CD4-positive, alpha-beta T cell treated with Interleukin-12 subunit alpha and Interleukin-12 subunit beta, for 1 hour (primary cell): Measurements from ENCODE around the gene NUP98.

Experiments
- DNase-seq: peaks from one replicate; pipeline ENCODE4 v3.0.0-alpha.2; 2020

NUP98 gene

DNA sequence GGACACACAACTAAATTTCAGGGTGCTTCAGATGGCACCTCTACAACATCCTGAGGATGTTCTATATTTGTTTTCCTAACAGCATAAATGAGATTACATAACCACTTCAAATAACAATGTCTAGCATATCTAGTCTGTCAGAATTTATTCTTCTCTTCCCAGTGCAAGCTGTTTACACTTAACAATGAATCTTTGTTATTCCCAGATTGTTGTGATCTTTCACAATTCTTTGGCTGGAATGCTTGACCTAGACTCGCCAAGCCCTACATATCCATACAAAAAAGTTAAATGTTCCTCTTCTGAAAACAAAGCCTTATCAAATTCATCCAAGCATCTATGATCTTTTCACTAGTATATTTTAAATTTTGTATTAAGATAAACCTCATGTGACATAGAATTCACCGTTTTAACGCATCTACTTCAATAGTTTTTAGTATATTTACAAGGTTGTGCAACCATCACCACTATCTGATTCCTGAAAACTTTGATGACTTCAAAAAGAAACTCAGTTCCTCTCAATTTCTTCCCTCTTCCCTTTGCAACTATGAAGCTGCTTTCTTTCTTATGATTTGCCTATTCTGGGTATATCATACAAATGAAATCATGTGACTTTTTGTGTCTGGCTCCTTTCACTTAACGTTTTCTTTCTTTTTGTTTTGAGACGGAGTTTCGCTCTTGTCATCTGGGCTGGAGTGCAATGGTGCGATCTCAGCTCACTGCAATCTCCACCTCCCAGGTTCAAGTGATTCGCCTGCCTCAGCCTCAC lies 64.5 kb downstream of the NUP98 start:
- no peak for DNase-seq

DNA sequence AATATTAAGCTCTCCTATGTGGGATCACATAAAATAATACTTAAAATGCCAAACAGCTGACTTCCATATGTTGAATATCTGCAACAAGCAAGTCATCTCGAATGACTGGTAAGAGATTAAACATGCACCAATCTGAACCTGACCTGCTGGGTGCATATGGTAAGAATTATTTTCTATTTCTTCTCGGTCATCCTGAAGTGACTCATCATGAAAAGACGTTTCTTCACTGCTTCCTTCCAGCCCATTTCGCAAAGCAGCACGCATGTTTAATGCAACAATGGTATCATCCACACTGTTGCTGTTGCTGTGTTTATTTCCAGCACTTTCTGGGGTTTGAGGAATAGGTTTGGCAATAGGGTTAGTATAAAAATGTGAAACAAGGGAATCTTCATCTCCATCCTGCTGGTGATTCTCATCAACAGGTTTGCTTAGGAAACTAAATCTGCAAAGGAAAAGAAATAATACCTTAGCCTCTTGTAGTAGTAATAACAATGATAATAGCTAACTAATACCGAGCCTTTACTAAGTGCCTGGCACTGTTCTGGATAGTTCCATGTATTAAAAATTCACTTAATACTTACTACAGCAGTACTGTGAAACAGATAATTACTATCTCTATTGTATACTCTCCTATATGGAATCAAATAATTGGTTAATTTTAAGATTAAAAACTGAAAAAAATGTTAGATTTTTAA lies 74.2 kb downstream of the NUP98 start:
- no peak for DNase-seq

DNA sequence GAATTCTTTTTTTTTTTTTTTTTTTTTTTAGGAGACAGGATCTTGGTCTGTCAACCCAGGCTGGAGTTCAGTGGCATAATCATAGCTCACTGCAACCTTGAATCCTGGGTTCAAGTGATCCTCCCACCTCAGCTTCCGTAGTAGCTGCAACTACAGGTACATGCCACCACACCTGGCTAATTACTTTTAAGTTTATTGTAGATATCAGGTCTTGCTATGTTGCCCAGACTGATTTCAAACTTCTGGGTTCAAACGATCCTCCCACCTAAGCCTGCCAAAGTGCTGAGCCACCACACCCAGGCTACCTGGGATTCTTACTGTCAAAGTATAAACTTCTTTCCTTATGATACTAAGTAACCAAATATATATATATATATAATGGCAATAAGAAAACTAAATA lies 75.3 kb downstream of the NUP98 start:
- DNase-seq, result no peak

DNA sequence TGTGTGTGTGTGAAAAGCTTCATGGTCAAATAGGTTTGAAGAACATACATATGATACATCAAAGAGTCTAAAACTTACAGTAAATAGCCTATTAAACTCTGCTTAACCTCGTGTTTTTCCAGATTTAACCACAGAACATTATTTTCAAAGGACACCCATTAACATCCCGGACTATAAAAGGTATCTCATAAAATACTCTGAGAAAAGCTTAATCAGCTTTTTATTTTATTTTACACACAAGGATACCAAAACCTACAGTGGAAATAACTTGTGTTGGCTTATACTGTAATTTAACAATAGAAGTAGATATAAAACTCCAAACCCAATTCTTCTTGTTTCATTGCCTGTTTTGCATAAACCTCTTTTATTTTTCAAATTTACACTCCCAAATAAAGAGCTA lies 76.4 kb downstream of the NUP98 start:
- DNase-seq, result no peak

DNA sequence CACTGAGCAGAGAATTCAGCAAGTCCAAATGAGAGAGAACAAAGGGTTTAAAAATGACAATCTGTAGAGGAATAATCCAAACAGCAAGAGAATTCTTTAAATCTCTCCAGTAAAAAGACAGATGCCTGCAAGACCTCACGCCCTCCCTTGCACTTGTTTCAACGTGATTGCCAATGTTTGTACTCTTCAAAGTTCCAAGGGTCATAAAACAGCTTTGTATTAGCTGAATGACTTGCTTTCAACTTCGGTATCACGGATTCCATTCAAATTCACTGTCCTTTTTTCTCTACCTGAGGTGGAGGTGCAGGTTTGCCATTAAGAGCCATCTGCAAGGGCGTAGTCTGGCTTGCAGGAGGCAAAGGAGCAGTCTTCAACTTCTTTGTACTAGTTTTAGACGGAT lies 85.1 kb downstream of the NUP98 start:
- DNase-seq, result no peak

DNA sequence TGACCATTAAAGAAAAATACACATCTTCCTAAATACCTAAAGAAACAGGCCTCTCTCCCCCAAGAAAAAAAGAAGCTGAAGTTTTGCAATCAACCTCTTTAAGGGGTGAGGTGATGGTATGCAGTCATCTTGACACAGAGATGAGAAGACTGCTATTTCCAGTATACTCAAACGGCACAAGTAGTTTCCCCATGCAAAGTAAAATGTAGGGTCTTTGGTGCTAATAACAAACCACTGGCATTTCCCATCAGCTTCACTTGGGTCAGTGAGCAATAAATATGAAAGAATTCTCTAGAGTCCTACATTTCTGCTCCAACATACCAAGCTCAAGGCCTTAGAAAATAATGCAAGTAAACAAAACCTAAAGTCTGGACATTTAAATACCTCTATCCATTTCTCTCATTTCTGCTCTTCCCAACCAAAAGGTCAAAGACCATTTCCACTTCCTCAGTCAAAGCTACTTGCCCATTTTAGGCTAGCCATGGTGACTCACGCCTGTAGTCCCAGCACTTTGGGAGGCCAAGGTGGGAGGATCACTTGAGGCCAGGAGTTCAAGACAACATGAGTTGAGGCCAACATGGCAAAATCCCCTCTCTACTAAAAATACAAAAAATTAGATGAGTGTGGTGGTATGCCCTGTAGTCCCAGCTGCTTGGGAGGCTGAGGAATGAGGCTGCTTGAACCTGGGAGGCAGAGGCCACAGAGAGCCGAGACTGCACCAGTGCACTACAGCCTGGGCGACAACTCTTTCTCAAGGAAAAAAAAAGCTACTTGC lies 86.7 kb downstream of the NUP98 start:
- DNase-seq, result no peak

DNA sequence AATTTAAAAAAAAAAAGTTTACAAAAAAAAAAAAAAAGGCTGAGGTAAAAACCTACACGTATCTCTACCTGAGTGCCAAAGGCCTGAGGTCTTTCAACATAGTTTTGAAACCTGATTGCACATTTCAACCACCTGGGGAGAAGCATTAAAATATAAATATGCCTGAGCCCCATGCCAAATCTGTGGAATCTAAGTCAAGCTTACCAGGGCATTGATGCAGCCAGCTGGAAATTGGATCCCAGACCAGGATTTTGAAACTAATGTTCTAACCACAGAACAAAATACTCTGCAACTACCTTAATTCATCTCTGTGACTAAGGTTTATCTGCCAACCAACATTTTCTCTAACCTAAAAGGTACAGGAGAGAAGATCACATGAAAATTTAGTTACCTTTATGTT lies 87.4 kb downstream of the NUP98 start:
- DNase-seq, result no peak

DNA sequence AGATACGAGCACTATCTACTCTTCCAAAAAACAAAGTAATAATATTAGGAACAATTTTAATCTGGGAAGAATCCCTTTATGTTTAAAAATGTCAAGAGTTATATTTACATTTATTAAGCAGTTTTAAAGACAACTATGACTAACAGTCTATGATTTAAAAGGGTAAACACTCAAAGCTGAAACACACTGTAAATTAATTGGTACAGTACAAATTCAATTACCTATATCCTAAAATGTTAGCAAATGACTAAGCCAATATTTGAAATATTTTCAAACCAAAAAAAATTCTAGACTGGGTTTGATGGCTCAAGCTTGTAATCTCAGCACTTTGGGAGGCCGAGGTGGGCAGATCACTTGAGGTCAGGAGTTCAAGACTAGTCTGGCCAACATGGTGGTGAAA lies 90.2 kb downstream of the NUP98 start:
- no peak for DNase-seq

DNA sequence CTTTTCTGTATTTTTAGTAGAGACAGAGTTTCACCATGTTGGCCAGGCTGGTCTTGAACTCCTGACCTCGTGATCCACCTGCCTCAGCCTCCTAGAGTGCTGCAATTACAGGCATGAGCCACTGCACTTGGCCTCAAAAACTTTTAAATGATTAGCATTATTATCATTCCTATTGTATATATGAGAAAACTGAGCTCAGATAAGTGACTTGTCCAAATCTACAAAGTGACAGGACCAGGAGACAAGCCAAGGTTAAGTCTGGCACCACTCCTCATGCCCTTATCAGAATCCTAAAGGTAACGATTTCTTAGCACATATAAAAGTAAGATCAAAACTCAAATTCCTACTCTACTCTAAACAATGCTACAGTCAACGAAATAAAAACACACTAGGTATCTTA lies 94.0 kb downstream of the NUP98 start:
- no peak for DNase-seq

DNA sequence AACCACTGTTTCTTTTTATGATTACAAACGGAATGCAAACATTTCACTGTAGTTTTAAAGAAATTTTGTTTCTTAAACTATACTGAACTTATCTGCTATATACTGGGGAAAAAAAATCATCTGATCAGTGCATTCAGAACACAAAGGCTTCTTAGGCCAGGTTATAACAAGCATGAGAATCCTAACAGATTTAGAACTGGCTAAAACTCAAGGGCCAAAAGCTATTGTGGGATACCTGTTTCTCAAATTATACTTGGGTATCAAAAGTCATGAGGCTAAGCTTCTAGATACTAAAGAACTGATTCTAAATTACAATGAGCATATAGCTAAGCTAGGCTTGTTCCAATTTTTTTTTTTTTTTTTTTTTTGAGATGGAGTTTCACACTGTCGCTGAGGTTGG lies 96.4 kb downstream of the NUP98 start:
- DNase-seq, result no peak

DNA sequence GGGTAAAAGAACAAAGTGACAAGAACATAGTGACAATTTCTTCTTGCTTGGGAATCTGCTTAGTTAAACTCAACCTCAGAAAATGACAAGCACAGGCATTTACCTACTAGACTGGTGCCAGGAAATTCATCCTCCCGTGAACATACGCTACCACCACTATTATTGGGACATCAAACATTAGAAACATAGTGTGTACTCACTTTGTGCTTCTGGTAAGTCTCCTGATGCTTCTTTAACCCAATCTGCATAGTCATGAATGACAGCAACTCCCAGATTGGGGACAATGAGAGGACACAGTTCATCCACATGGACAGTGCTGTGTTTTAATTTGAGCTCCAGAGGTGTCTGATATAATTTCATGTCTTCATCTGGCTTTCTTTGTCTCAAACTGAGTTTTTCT lies 96.9 kb downstream of the NUP98 start:
- DNase-seq, result no peak

DNA sequence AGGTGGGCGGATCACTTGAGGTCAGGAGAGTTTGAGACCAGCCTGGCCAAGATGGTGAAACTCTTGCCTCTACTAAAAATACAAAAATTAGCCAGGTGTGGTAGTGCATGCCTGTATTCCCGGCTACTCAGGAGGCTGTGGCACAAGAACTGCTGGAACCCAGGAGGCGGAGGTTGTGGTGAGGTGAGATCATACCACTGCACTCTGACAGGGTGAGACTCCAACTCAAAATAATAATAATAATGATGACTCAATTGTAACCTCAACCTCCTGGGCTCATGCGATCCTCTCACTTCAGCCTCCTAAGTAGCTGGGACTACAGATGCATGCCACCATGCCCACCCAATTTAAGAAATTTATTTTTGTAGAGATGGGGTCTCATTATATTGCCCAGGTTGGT lies 110.6 kb downstream of the NUP98 start:
- no peak for DNase-seq

DNA sequence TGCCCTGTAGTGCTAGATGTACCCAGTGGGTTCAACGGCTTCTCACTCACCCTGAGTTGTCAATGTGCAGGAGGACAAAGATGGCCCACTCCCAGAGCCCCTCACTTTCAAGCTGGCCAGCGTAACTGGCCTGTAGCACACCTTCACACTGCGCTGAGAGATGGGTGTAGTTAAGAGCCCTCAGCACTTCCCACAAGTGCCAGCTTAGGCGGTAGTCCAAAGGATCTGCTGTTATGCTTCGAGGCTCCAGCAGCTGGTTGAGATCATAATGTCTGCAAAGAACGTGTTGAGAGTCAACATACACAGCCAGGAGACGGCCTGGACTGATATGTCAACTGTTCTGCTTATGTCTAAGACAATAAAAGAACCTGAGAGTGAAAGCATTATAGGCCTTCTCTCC lies 111.4 kb downstream of the NUP98 start:
- no peak for DNase-seq

DNA sequence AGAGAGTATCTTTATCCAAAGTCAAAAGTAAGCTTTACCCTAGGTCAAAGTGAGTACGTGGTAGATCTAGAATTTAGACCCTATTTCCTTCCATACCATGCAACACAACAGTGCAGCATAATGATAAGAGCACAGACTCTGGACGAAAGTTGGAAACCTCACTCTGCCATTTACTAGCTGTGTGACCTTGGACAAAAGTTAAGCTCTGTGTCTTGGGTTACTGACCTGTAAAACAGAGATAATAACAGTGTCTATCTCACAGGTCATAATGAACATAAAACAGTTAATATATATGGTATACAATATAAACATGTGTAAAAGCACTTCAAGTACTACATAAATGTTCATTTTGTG lies 112.6 kb downstream of the NUP98 start:
- DNase-seq, result no peak

DNA sequence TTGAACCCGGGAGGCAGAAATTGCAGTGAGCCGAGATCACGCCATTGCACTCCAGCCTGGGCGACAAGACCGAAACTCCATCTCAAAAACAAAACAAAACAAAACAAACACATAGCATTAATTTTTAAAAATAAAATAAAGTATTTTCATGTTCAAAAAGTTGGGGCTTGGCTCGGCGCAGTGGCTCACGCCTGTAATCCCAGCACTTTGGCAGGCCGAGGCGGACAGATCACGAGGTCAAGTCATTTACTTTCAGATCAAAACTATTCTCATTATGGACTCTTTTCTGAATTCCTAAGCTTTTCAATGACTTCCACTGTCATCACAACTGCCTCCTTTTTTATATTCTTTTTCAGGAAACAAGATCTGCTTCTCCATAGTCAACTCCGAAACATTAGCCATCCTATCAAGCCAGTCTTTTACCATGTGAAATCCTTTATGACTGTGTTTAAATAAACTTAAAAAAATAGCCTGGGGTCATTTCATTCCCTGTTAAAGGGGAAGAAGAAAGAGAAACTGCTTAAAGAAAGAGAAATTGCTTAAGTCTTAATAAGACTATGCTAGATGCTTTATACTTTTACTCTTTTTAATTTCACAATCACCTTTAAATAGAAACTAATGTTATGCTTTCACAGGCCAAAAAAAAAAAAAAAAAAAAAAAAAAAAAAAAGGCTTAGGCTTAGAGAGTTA lies 113.1 kb downstream of the NUP98 start:
- DNase-seq, result no peak

DNA sequence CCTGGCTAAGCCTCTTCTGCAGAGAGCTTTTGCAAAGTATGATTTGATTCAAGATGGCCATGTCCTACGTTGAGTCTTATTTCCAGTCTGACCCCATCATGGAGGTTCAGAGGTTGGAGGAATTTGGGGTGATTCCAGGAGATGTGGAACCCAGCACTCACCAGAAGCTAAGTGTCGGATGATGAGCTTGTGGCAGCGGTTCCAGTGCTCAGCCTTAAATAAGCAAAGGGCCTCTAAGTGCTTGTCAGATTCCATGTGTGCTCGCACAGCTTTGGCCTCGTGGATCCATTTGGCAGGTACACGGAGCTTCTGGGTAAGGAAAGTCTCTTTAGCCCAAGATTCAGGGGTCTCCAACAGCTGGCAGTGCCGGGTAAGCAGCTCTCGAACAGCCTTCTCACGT lies 114.3 kb downstream of the NUP98 start:
- DNase-seq, result no peak

DNA sequence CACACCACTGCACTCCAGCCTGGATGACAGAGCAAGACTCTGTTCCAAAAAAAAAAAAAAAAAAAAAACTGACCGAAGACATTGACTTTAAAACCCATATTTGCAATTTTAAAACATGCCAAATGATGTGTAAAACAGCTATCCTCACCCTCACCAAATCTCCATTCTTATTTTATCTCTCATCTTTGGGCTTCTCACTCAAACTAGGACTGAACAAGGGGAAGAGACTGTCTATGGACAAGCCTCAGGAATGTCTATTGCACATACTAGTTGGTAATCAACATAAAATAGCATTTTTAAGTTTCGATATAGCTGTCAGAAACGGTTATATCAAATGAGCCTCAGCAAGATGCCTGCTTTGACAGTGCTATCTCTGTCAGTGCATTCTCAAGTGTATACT lies 118.3 kb downstream of the NUP98 start:
- no peak for DNase-seq

DNA sequence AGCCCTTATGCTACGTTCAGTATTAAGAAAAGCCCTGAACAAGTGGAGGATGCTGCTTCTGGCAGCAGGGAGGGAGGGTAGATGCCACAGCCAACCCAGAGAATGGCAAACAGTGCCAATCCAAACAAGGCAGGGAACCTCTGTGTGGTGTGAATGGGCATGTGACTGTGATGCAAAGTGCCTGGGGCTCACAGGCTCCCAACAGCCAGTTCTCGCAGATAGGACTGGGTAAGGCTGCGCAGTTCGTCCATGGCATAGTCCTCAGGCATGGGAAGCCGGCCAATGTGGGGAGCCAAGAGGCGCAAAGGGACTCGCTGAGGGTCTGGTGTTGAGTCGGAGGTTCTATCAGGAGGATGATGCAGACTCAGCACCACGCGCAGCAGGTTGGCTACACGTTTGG lies 121.4 kb downstream of the NUP98 start:
- DNase-seq, result no peak

DNA sequence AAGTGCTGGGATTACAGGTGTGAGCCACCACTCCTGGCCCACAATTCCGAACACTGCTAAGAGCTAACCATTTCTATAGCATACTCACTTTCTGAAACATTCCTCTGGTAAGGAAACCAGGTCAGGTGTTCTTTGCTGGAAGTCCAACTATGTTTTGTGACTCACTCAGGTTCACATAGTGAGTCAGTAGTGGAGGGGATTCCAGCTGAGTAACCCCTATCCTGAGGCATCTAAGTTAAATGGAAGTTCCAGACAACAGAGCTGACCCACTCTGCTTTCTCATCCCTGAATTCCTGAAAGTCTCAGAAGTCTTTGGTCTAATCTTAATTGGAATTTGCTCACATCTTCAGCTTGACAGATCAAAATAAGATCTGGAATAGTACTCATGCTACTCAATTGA lies 123.2 kb downstream of the NUP98 start:
- no peak for DNase-seq

DNA sequence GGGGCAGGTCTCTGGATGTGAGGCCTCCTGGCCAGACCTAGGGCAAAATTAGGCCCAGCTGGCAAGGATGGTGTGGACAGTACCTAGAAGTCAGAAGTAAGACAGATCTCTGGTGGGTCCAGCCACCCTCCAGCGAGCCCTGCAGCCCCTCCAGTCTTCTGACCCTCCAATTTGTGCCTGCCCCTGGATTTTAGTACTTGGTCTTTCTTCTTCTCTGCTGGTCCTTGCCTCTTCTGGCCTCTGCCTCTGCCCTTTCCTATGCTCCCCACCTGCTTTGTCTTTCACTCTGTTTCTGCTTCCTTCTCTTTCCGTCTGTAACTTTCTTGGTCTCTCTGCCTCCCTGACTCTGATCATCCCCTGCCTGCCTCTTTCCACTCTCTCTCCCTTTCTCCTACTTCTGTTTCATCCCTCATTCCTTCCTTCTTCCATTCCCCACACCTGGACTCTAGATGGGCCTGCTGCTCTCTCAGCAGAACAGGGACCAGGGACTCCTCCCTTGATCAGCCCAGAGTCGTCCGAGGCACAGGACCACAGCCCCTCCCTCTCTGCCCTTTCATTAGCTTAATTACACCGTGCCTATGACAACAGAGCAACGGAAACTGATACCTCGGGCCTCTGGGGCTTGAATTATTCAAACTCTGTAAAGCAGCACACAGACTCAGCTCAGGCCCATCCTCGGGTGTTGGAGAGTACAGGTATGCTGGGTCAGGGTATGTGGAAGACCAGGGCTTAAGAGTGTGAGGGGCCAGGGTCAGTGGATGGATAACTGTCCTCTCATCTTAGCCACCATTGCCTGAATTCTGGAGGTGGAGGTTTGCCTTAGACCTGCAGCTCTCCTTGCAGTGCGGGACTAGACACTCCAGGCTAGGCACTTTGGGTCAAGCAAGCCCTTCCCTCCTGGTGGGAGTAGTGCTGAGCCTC lies 125.8 kb downstream of the NUP98 start, which contains the start of gene CHRNA10:
Gene CHRNA10, minus strand, starts transcription at position 51 of the 921 bp plus-strand sequence. CDS start 72 bp downstream, outside the sequence.
- DNase-seq, result no peak

DNA sequence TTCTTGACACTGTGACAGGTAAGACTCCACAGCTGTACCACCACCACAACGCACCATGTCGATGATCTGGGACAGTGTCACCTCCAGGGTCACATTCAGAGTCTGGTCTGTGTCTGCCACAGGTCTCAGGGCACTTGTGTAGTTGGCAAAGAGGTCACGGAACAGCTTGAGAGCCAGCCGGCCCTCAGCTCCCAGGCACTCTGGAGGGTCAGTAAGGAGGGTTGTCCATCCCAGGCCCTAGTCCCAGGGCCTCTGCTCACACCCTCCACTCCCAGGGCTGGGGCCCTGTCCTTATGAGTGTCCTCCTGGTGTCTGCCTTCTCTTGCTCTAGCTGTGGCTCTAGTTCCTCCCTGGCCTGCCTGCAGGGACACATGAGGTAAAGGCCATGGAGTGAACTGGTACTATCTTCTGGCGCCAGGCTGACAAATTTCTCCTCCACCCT lies 127.6 kb downstream of the NUP98 start:
- DNase-seq, result no peak

DNA sequence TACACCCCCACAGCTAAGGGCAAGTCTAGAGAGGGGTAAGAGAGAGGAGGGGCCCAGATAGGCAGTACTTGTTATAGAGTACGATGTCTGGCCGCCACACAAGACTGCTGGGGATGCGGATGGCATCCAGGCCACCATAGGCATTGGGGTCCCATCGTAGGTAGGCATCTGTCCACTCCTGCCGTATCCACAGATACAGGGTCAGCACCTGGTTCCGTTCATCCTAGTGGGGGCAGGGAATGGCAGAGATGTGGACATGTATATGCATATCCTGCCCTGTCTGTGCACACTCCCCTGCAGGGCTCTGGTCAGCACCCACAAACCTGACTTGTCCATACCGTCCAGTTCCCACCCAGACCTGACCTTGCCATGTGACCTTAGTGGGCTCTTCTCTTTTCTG lies 128.2 kb downstream of the NUP98 start:
- DNase-seq, result no peak
